AG04450 (cell line): ENCODE results near the gene TCP1. TPM values are rescaled to one million over a fixed set of nuclear protein-coding genes. Genes with fewer than 3 reads are reported as not detected.
A peak's percentile ranks its signal among the peaks of the same experiment; 100 is the strongest.

Experiments
- CTCF ChIA-PET: fragments of 300-600, 350-600 bp; formaldehyde crosslinking; extraction: SDS; loops from one replicate; lab custom pipeline; 2022; ENCODE audit warnings: antibody characterized with exemption, inconsistent platforms; lab: Charles Lee
- POLR2A ChIA-PET: fragments of 350-600 bp; formaldehyde crosslinking; extraction: SDS; loops from one replicate; lab custom pipeline; 2021; ENCODE audit warnings: antibody characterized with exemption, inconsistent platforms; lab: Yijun Ruan, JAX
- DNase-seq: peaks from one replicate; pipeline ENCODE4 v3.0.0-alpha.2; 2011; ENCODE audit warnings: low read depth, low spot score
- H3K27ac ChIP-seq: one replicate; pipeline ENCODE4 v1.5.1; 2012; ENCODE audit warnings: low read depth, low read length, control low read depth
- H3K27me3 ChIP-seq: one replicate; pipeline ENCODE4 v1.6.0; 2012; ENCODE audit warnings: low read length; ENCODE audit not compliant: control insufficient read depth, insufficient read depth
- H3K4me3 ChIP-seq: 2 replicates; pipeline ENCODE4 v1.5.1; 2011; ENCODE audit warnings: mild to moderate bottlenecking, low read depth, low read length, control low read depth
- H3K9me3 ChIP-seq: 2 replicates; pipeline ENCODE4 v1.5.1; 2012; ENCODE audit warnings: low read length; ENCODE audit not compliant: control insufficient read depth, insufficient read depth
- polyA plus RNA-seq: library from polyadenylated mRNA; depleted of rRNA; stranded (reverse); fragments of >200 nt; gene quantifications from 2 replicates; pipeline ENCODE4 v1.2.3, GENCODE V29; 2011
- TF ChIP-seq, protein P1 (sequence below): IDR thresholded peaks from 2 replicates; pipeline ENCODE4 v1.5.1; 2011; ENCODE audit warnings: low read depth, low read length, control low read depth, inconsistent platforms

Gene TCP1
- polyA plus RNA-seq, 1 experiment, result 182 TPM

GRCh38 chr6:159762681-159763293, 26.6 kb downstream of the TCP1 start:
- no peaks in the 10 kb centered on the region; the same call in 1 of the 2 replicates for H3K9me3 ChIP-seq
- ChIA-PET POLR2A (interaction anchor here (2.8 kb wide), 1 partner anchor 28 kb away, joined by 20 read pairs; the partner anchor contains the start of genes MRPL18 and TCP1), CTCF (no interaction called here)
- TF ChIP-seq, protein P1, sequence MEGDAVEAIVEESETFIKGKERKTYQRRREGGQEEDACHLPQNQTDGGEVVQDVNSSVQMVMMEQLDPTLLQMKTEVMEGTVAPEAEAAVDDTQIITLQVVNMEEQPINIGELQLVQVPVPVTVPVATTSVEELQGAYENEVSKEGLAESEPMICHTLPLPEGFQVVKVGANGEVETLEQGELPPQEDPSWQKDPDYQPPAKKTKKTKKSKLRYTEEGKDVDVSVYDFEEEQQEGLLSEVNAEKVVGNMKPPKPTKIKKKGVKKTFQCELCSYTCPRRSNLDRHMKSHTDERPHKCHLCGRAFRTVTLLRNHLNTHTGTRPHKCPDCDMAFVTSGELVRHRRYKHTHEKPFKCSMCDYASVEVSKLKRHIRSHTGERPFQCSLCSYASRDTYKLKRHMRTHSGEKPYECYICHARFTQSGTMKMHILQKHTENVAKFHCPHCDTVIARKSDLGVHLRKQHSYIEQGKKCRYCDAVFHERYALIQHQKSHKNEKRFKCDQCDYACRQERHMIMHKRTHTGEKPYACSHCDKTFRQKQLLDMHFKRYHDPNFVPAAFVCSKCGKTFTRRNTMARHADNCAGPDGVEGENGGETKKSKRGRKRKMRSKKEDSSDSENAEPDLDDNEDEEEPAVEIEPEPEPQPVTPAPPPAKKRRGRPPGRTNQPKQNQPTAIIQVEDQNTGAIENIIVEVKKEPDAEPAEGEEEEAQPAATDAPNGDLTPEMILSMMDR, result no peak
- H3K27ac ChIP-seq, result peak overlapping the region; percentile 97
- no peak for DNase-seq
- H3K27me3 ChIP-seq, result no peaks in the 10 kb centered on the region
- peak overlapping the region; percentile 86 for H3K4me3 ChIP-seq

GRCh38 chr6:159761873-159762680, 27.3 kb downstream of the TCP1 start, which contains the start of gene ACAT2:
Gene ACAT2 (plus strand): TSS chr6:159762045. CDS start chr6:159762088, 43 bp downstream.
- no peaks in the 10 kb centered on the region; the same call in 1 of the 2 replicates for H3K9me3 ChIP-seq
- ChIA-PET POLR2A (interaction anchor here (0.5 to 2.8 kb wide), 4 partner anchors 28 to 69 kb away, joined by 4 to 20 read pairs (median 7); partner anchors contain the start of genes MRPL18, TCP1 and WTAP), CTCF (interaction anchor here (1.5 kb wide), 1 partner anchor 70 kb away, joined by 9 read pairs; no protein-coding TSS in a partner anchor)
- H3K4me3 ChIP-seq, result peak within 1 kb of the TSS; percentile 86
- H3K27me3 ChIP-seq, result no peaks in the 10 kb centered on the region
- TF ChIP-seq, protein P1, result no peak
- DNase-seq, result peak; percentile 84
- H3K27ac ChIP-seq, result peak within 1 kb of the TSS; percentile 97

DNA sequence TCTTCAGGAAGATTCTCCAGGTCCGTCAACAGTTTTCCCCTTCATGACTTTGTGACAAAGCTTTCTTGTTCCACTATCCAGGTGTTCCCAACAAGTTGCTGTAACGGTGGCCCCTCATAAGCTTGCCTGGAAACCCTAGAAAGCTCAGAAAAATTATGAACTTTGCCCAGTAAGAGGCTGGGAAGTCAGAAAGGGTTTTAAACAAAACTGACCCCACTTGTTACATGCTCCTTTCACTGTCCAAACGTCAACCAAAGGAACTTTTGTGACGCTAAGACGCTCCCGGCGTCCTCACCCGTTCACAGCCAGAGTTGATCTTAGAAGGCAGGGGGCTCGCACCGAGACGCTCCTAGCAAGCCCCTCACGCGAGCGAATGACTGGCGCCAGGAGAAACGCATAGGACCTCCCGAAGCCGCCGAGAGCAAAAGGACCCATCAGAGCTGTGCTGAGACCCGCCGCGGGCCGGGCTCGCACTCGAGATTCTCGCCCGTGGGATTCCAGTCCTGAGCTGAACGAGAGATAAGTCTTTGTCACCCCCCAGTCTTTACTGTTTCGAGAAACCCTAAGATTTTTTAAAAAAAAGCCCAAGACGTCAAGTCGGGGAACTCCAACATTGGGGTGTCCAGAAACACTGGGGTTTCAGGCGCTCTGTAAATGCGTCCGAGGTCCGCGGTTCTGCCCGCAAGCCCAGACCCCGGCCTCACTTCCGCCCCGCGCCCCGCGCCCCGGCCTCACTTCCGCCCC, 28.1 kb downstream of the TCP1 start:
- ChIA-PET CTCF (interaction anchor here (1.5 kb wide), 1 partner anchor 69 kb away, joined by 9 read pairs; no protein-coding TSS in a partner anchor), POLR2A (interaction anchor here (0.5 to 2.8 kb wide), 5 partner anchors 13 to 68 kb away, joined by 3 to 20 read pairs (median 4); partner anchors contain the start of genes MRPL18, TCP1 and WTAP)
- no peaks in the 10 kb centered on the region for H3K27me3 ChIP-seq
- peak overlapping the region; percentile 90 for H3K27ac ChIP-seq
- H3K9me3 ChIP-seq, result no peaks in the 10 kb centered on the region; the same call in 1 of the 2 replicates
- DNase-seq, result no peak
- TF ChIP-seq, protein P1, result no peak
- peak overlapping the region; percentile 58 for H3K4me3 ChIP-seq

- H3K27ac ChIP-seq, result peak overlapping the region; percentile 90
- TF ChIP-seq, protein P1, result no peak
- no peaks in the 10 kb centered on the region for H3K27me3 ChIP-seq
- H3K9me3 ChIP-seq, result no peaks in the 10 kb centered on the region; the same call in 1 of the 2 replicates
- CTCF ChIA-PET, result interaction anchor here (1.3 to 1.5 kb wide), 2 partner anchors 69 to 79 kb away, joined by 5 to 9 read pairs; no protein-coding TSS in a partner anchor
- DNase-seq, result peak; percentile 30
- POLR2A ChIA-PET, result interaction anchor here (1.0 to 2.8 kb wide), 4 partner anchors 13 to 67 kb away, joined by 3 to 20 read pairs (median 7); partner anchors contain the start of genes MRPL18, TCP1 and WTAP
- no peak overlapping the region for H3K4me3 ChIP-seq
Measured at GRCh38 chr6:159760602-159761057, 28.8 kb downstream of the TCP1 start.
